Motor neuron (in vitro differentiated cells): Measurements from ENCODE around the gene SLC41A2. TPM values are rescaled to one million over a fixed set of nuclear protein-coding genes. Genes with fewer than 3 reads are reported as not detected.

Experiments
- ATAC-seq, 8 experiments: fragments of 200-7000 bp; cut with Tn5 transposase; replicated peaks in 6 of 8; 2 replicates each; pipeline ENCODE4 v1.8.0; 2021; ENCODE audit warnings: mild to moderate bottlenecking in 8 of 8, moderate library complexity in 8 of 8
- H3K27ac ChIP-seq, 2 donors: fragments of 250-450 bp; sonication (Bioruptor Pico); 2 replicates each; pipeline ENCODE4 v1.9.0; 2021; ENCODE audit warnings: antibody characterized with exemption in 2 of 2, mild to moderate bottlenecking in 2 of 2, moderate library complexity in 1 of 2
- H3K4me1 ChIP-seq, 2 donors: fragments of 250-450 bp; sonication (Bioruptor Pico); replicated peaks in 1 of 2; 2 replicates each; pipeline ENCODE4 v1.6.1; 2021; ENCODE audit warnings: antibody characterized with exemption in 2 of 2, mild to moderate bottlenecking in 2 of 2, moderate library complexity in 1 of 2
- H3K4me3 ChIP-seq, 5 donors: fragments of 250-450 bp; sonication (Bioruptor Pico); 2 replicates each; pipeline ENCODE4 v1.9.0; 2021; ENCODE audit warnings: antibody characterized with exemption in 5 of 5, mild to moderate bottlenecking in 5 of 5, moderate library complexity in 4 of 5
- WGBS, 10 experiments: fragments of 450-650 bp; shearing (Covaris generic); methylation state at CpG; one replicate each; pipeline ENCODE4 v1.0.0; 2022; 5-methylcytosine and 5-hydroxymethylcytosine counted together
- in situ Hi-C, 9 experiments: fragments of 400-800 bp; cut with MboI; loops; one replicate each; pipeline ENCODE4 v1.15.0; 2021; ENCODE audit warnings: low sequenced_read_pairs in 9 of 9, low pct_unique_long_range_greater_than_20kb in 2 of 9; ENCODE audit not compliant: unreplicated experiment in 9 of 9
- total RNA-seq, 8 experiments: library from RNA; unstranded; fragments of 300-600 nt; gene quantifications; 2 replicates each; pipeline versions ENCODE4 v1.2.3 to v1.2.4, GENCODE V29; 2022

SLC41A2 gene
- total RNA-seq, 8 experiments from 2014 or later, result 6.4 to 45.1 (median 16.9) TPM

DNA sequence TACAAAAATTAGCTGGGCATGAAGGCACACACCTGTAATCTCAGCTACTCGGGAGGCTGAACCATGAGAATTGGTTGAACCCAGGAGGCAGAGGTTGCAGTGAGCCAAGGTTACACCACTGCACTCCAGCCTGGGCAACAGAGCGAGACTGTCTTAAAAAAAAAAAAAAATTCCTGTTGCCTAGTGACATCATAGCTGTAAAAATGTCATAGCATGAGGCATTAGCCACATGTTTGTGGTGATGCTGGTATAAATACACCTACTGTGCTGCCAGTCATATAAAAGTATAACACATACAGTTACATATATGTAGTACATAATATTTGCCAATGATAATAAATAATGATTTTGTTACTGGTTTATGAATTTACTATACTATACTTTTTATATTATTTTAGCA is 22.2 kb downstream of the SLC41A2 start:
- no peak overlapping the region for H3K27ac ChIP-seq
- no peak overlapping the region for H3K4me3 ChIP-seq
- peak in 2 of 8 experiments; percentile 40 to 55 for ATAC-seq
- H3K4me1 ChIP-seq, result no peaks in the 10 kb centered on the region
- in situ Hi-C loops, result no loop called here
- 93 to 100% (median 100%) methylated on average over 1 to 2 of the region's 2 CpGs; no CpG with 5 or more reads in 4 of the 10 experiments for whole genome bisulfite sequencing, 10 experiments

DNA sequence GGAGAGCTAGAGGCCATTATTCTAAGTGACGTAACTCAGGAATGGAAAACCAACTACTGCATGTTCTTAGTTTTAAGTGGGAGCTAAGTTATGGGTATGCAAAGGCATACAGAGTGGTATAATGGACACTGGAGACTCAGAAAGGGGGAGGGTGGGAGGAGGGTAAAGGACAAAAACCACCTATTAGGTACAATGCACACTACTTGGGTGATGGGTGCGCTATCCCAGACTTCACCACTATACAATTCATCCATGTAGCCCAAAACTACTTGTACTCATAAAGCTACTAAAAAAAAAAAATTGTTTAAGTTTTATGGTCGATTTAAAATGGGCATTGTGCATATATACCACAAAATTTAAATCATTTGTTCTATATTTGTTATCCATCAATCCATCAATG is 24.3 kb downstream of the SLC41A2 start:
- Histone ChIP-seq H3K4me1 (no peaks in the 10 kb centered on the region), H3K4me3 (no peak overlapping the region), H3K27ac (no peak overlapping the region)
- in situ Hi-C loops, result no loop called here
- 48 to 100% (median 67%) methylated on average over 1 to 3 of the region's 3 CpGs for WGBS, 10 experiments
- ATAC-seq, result no peak

DNA sequence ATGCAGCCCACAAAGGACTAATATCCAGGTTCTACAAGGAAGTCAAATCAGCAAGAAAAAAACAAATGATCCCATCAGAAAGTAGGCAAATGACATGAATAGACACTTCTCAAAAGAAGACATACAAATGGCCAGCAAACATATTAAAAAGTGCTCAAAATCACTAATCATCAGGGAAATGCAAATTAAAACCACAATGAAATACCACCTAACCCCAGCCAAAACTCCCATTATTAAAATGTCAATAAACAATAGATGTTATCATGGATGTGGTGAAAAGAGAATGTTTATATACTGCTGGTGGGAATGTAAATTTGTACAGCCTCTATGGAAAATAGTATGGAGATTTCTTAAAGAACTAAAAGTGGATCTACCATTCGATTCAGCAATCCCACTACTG is 25.0 kb downstream of the SLC41A2 start:
- in situ Hi-C loops, result no loop called here
- no peaks in the 10 kb centered on the region for H3K4me1 ChIP-seq
- H3K4me3 ChIP-seq, result no peak overlapping the region
- 22 to 100% (median 79%) methylated on average over 1 of the region's 1 CpG; no CpG with 5 or more reads in 2 of the 10 experiments for WGBS, 10 experiments
- H3K27ac ChIP-seq, result no peak overlapping the region
- peak in 1 of 8 experiments; percentile 37 for ATAC-seq

DNA sequence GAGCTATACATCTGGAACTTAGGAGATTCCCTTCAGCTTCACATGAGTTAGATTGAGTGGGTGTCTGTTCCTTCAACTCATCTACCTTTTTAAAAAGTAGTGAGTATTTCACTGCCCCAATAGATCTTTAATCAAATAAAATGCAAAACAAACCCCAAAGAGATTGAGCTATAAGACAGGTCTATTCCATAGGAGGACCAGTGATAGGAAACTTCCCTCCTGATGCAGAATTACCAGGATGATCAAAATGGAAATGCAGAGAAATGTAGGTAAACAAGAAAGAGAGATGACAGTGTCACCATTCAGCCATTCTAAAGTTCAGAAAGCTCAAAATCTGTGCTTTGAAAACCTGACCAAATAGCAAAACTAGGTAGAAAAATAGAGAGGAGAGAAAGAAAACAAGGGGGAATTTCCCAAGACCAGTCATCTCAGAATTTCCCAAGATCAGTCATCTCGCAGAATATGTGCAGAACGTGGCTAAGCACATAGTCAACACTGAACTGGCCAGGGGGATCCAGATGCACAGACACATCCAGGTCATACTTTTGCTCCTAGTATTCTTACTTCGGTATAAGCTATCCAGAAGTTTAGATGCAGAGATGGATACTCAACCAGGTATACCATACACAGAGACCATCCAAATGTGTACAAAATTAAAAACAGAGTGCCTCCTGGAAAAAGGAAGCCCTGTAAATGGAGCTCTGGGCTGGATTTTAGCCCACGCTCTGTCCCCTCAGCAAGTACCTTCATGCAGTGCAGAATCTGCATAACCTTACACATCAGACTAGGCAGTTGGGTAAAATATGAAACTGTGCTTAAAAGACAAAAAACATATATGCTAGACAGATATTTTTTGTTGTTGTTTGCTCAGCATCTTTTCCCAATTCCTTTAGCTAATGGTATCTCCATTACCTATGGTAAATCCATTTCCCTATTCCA is 27.4 kb downstream of the SLC41A2 start:
- Histone ChIP-seq H3K4me1 (no peaks in the 10 kb centered on the region), H3K4me3 (no peak overlapping the region), H3K27ac (no peak overlapping the region)
- peak in 2 of 8 experiments; percentile 26 to 51 for ATAC-seq
- WGBS, 10 experiments, result 48 to 100% (median 78%) methylated on average over 1 to 3 of the region's 4 CpGs; no CpG with 5 or more reads in 1 of the 10 experiments
- in situ Hi-C loops, result no loop called here

DNA sequence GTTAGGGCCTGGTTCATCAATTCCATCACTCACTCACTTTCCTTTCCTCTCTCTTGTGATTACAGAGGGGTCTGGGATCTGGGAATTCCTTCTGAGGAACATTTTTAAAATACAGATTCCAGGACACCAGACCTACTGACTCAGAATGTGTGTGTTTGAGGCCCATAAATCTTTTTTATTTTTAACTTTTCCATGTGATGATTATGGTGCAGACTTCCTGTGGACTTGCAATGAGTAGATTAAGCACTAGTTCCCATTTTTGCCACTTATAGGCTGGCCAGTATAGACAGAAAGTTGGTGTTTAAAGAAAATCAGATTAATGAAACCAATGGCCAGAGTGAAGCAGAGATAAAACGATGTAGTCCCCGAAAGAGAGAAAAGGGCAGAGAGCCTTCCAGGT is 28.1 kb downstream of the SLC41A2 start:
- no peak overlapping the region for H3K27ac ChIP-seq
- WGBS, 10 experiments, result 25 to 100% (median 75%) methylated on average over 1 to 2 of the region's 2 CpGs; no CpG with 5 or more reads in 3 of the 10 experiments
- no peaks in the 10 kb centered on the region for H3K4me1 ChIP-seq
- in situ Hi-C loops, result no loop called here
- no peak overlapping the region for H3K4me3 ChIP-seq
- ATAC-seq, result no peak

DNA sequence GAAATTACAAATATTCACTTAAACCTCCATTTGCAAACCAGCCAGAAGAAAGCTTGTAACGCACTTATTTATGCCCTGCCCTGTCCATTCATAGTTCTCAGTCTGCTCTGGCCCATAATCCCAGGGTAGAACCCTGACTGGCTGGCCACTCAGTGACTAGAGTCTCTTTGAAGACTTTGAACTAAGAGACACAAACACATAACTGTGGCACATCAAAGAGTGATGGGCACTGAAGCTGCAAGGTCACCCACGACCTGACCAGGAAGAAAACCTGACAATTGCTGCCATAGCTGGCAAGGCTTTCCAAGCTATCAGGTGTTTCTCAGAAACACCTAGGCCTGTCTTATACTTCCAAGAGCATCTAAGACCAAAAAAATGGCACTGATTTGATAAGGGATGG is 28.7 kb downstream of the SLC41A2 start:
- no peak for ATAC-seq
- no peak overlapping the region for H3K4me3 ChIP-seq
- 64 to 100% (median 83%) methylated on average over 1 to 2 of the region's 2 CpGs; no CpG with 5 or more reads in 2 of the 10 experiments for WGBS, 10 experiments

DNA sequence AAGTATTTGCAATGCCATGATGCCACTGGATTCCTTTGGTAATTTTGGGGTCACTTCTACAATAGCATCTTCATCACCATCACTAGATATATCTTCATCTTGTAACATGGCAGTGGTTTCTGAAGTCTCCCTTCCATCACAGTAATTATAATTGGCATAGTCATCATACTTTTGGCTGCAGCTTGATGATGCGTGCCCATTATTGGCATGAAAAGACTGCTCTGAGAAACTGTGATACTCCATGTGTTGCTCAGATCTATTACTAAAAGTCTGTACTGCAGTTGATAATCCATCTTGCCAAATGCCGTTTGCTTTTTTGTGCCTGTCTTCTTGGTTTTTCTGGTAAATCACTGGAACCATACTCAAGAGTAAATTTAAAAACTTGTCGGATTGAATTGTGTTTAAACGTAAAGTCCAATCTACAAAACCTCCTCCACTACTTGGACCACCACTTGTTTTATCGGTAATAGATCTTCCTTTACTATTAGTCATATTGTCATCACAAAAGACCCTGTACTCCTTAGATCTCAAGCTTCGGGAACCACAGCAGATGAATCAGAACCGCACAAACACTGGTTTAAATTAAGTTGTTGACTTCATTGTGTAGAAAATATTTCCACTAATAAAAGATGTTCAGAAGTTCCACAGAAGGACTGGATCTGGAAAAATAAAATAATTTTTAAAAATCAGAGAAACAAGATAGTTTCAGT is 29.9 kb downstream of the SLC41A2 start:
- ATAC-seq, result no peak
- no peak overlapping the region for H3K27ac ChIP-seq
- in situ Hi-C loops, result no loop called here
- H3K4me3 ChIP-seq, result no peak overlapping the region
- 32 to 100% (median 88%) methylated on average over 1 to 7 of the region's 7 CpGs for WGBS, 10 experiments
- no peaks in the 10 kb centered on the region for H3K4me1 ChIP-seq

More for the DNA sequence above, 28.7 kb downstream of the SLC41A2 start:
- no peaks in the 10 kb centered on the region for H3K4me1 ChIP-seq
- H3K27ac ChIP-seq, result no peak overlapping the region
- in situ Hi-C loops, result no loop called here

DNA sequence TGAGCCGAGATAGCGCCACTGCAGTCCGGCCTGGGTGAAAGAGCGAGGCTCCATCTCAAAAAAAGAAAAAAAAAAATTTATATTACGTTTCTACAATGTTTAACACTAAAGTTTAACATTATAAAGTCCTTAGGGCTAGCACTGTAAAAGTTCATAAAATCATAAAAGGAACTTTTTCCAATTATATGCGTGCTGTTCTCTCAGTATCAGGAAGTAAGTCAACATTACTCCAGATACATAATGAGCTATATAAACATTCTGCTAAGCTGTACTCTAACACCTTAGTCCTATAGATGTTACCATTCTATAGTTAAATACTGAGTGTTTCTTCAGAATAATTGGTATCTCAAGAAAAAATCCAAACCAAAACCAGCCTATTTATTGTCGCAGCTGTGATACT is 32.6 kb downstream of the SLC41A2 start:
- Histone ChIP-seq H3K27ac (no peak overlapping the region), H3K4me1 (no peaks in the 10 kb centered on the region), H3K4me3 (no peak overlapping the region)
- no peak for ATAC-seq
- WGBS, 10 experiments, result 92 to 100% (median 100%) methylated on average over 1 to 7 of the region's 7 CpGs; no CpG with 5 or more reads in 1 of the 10 experiments
- in situ Hi-C loops, result no loop called here

DNA sequence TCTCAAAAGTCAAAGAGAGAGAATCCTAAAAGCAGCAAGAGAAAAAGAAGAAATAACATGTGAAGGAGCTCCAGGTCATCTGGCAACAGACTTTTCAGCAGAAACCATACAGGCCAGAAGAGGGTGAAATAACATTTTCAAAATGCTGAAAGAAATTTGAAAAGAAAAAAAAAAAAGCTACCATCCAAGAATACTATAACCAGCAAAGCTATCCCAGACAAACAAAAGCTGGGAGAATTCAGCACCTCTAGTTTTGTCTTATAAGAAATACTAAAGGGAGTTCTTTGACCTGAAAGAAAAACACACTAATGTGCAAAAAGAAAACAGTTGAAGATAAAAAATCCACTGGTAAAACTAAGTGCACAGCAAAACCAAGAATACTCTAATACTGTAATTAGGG is 36.8 kb downstream of the SLC41A2 start:
- in situ Hi-C loops, result no loop called here
- Histone ChIP-seq H3K4me1 (no peaks in the 10 kb centered on the region), H3K4me3 (no peak overlapping the region), H3K27ac (no peak overlapping the region)
- ATAC-seq, result no peak

DNA sequence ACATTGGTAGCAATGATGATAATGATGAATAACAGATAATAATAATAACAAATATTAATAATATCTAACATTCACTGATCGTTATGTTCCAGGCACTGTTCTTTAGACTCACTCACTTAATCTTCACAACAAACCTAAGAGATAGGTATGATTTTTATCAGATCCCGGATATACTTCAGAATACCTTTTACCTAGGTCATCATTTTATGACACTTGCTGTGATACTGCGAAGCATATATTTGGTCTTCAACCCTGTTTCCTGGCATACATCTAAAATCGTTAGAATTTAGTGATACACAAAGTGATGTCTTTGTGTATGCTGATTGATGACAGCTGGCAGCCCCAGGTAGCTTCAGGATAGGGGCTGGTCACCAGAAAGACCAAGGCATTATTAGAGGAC is 46.1 kb downstream of the SLC41A2 start:
- Histone ChIP-seq H3K27ac (no peak overlapping the region), H3K4me3 (no peak overlapping the region), H3K4me1 (no peaks in the 10 kb centered on the region)
- whole genome bisulfite sequencing, 10 experiments, result 50 to 100% (median 82%) methylated on average over 1 to 4 of the region's 4 CpGs
- no peak for ATAC-seq
- in situ Hi-C loops, result no loop called here

DNA sequence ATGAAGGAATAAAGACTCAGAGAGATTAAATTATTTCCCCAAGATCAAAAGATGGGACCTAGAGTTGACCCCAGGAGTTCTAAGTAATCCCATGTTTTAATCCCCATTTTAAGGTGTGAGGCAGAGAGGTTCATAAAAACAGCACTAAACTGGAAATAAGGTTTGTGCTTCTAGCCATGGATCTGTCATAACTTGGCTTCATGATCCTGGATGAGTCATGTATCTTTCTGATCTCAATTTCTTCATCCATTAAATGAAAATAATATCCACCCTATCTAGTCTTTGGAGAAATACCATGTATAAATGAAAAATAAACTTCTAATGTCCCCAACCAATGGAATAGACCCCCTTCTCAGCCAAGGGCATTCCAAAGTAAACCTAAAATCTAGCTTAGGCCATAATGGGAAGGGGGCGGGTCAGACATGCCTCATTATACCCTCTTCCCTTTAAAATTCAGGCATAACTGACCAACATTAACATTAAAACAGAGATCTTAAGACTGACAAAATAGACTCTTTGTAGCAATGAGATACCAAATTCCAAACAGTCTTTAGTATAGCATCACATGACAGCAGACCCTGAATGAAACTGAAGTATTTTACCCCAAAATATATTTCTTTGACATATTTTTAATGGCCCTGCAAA is 47.8 kb downstream of the SLC41A2 start:
- in situ Hi-C loops, result no loop called here
- no peaks in the 10 kb centered on the region for H3K4me1 ChIP-seq
- ATAC-seq, result peak in 2 of 8 experiments; percentile 77 to 83
- H3K4me3 ChIP-seq, result no peak overlapping the region
- H3K27ac ChIP-seq, result no peak overlapping the region
- 80 to 100% (median 91%) methylated on average over 1 of the region's 1 CpG; no CpG with 5 or more reads in 3 of the 10 experiments for WGBS, 10 experiments

DNA sequence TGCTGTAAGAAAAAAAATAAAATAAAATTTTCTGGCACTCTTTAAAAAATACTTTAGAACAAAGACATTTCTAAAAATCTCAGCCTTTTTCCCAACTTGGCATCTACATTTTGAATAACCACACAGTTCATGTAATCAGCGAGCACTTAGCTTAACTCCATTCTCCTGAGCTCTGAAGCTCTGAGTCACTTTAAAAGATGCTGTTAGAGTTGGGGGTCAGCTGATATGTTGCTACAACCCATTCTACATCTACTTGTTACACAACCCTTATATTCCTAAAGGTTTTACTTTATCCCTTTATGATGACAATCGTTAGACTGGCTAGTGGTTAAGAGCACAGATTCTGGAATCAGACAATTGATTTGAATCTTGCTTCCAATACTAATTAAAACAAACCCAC is 48.3 kb downstream of the SLC41A2 start:
- WGBS, 10 experiments, result 9 to 100% (median 88%) methylated on average over 1 to 2 of the region's 2 CpGs; no CpG with 5 or more reads in 2 of the 10 experiments
- in situ Hi-C loops, result no loop called here
- peak in 2 of 8 experiments; percentile 64 to 79 for ATAC-seq
- Histone ChIP-seq H3K27ac (no peak overlapping the region), H3K4me3 (no peak overlapping the region), H3K4me1 (no peaks in the 10 kb centered on the region)
